HL-60 (cell line): ENCODE data around the gene PAGR1.

Experiments
- DNase-seq, 2 experiments: peaks; one replicate each; pipeline ENCODE4 v3.0.0-alpha.2; 2010 to 2020; ENCODE audit warnings: low read depth in 1 of 2, low spot score in 1 of 2
- H3K27ac ChIP-seq: fragments of 250-450 bp; sonication (Bioruptor Pico); replicated peaks from 2 replicates; pipeline ENCODE4 v1.5.1; 2020; ENCODE audit warnings: mild to moderate bottlenecking, moderate library complexity
- H3K27me3 ChIP-seq: fragments of 250-450 bp; sonication (Bioruptor Pico); 2 replicates; pipeline ENCODE4 v1.5.1; 2021; ENCODE audit warnings: mild to moderate bottlenecking, moderate library complexity; ENCODE audit not compliant: insufficient read depth, poor library complexity, severe bottlenecking
- H3K4me3 ChIP-seq: replicated peaks from 2 replicates; pipeline ENCODE4 v1.5.1; 2011; ENCODE audit warnings: mild to moderate bottlenecking, control low read depth, low read length; ENCODE audit not compliant: insufficient read depth
- CTCF ChIP-seq: IDR thresholded peaks from one replicate; pipeline ENCODE4 v1.5.1; 2011; ENCODE audit warnings: low read length, control low read depth, inconsistent platforms; ENCODE audit not compliant: insufficient read depth
- GABPA ChIP-seq: IDR thresholded peaks from 2 replicates; pipeline ENCODE4 v1.6.1; 2012; ENCODE audit warnings: low read depth
- POLR2AphosphoS5 ChIP-seq: IDR thresholded peaks from 2 replicates; pipeline ENCODE4 v1.6.1; 2012; ENCODE audit warnings: low read depth
- REST ChIP-seq: IDR thresholded peaks from 2 replicates; pipeline ENCODE4 v1.6.1; 2012; ENCODE audit warnings: low read depth; ENCODE audit not compliant: insufficient replicate concordance
- SPI1 ChIP-seq: IDR thresholded peaks from 2 replicates; pipeline ENCODE4 v1.6.1; 2012; ENCODE audit warnings: low read depth, mild to moderate bottlenecking, borderline replicate concordance

The PAGR1 gene

DNA sequence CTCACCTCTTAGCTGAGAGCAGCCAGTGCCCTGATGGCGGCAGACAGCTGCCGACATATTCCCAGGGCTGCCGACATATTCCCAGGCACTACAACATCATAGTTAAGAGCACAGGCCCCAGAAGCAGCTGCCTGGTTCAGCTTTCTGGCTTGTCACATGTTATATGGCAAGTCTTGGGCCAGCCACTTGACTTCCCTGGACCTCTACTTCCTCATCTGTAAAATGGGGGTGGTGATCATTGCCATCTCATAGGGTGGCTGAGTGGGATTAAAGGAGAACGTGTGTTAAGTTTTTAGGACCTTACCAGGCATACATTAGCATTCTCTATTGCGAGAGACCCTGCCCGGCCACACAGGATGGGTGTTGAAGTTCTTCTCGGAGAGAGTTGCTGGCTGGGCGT, 28.0 kb downstream of the PAGR1 start:
- no peak for DNase-seq
- H3K27me3 ChIP-seq = no peaks in the 10 kb centered on the region
- H3K27ac ChIP-seq = no peak overlapping the region
- no peak overlapping the region for H3K4me3 ChIP-seq
- TF ChIP-seq GABPA (no peak), CTCF (no peak), REST (no peak), SPI1 (no peak)

- H3K4me3 ChIP-seq = no peak overlapping the region
- no peaks in the 10 kb centered on the region for H3K27me3 ChIP-seq
- no peak overlapping the region for H3K27ac ChIP-seq
- DNase-seq = no peak
- no peak for TF ChIP-seq GABPA
- TF ChIP-seq SPI1 = no peak
- TF ChIP-seq POLR2AphosphoS5 = no peak
- no peak for TF ChIP-seq REST
- no peak for TF ChIP-seq CTCF
Measured at GRCh38 chr16:29844575-29845331, 28.8 kb downstream of the PAGR1 start.

DNA sequence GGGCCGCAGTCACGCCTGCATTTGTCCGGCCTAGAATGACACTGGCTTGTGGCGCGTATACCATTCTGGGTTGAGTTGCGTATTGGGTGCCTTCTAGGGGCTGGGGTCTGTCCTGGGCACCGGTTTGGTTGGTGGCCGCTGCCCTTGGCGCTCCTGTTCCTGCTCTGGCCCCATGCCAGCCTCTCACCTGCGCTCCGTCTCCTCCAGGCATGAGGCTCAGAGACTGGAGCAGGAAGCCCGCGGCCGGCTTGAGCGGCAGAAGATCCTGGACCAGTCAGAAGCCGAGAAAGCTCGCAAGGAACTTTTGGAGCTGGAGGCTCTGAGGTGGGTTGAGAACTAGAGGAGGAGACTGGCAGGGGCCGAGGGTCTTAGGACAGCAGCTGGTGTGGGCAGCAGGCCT, 29.7 kb downstream of the PAGR1 start:
- TF ChIP-seq SPI1 = no peak
- no peak for TF ChIP-seq CTCF
- TF ChIP-seq POLR2AphosphoS5 = no peak
- TF ChIP-seq GABPA = no peak
- TF ChIP-seq REST = no peak
- Histone ChIP-seq H3K27ac (no peak overlapping the region), H3K27me3 (no peaks in the 10 kb centered on the region), H3K4me3 (no peak overlapping the region)
- DNase-seq = no peak
